Peyer's patch (tissue), 4 donors: ENCODE results near the gene PLEKHM3. TPM values are rescaled to one million over a fixed set of nuclear protein-coding genes. Genes with fewer than 3 reads are reported as not detected.

Experiments
- DNase-seq, 3 donors: peaks; one replicate each; pipeline ENCODE4 v3.0.0-alpha.2; 2017 to 2019
- H3K27ac ChIP-seq, 4 donors: fragments of 200-600 bp; sonication (generic); one replicate each; pipeline ENCODE4 v1.5.1; 2016 to 2019
- H3K27me3 ChIP-seq, 2 donors: fragments of 200-600 bp; sonication (generic); one replicate each; pipeline ENCODE4 v1.5.1; 2019
- H3K36me3 ChIP-seq, 3 donors: fragments of 200-600 bp; sonication (generic); one replicate each; pipeline ENCODE4 v1.5.1; 2016 to 2019
- H3K4me1 ChIP-seq, 4 donors: fragments of 200-600 bp; sonication (generic); one replicate each; pipeline ENCODE4 v1.5.1; 2016 to 2019
- H3K4me3 ChIP-seq, 4 donors: fragments of 200-600 bp; sonication (generic); 1 replicate in 3 of 4; 2 replicates in 1 of 4; pipeline ENCODE4 v1.5.1; 2016 to 2019; ENCODE audit warnings: mild to moderate bottlenecking in 1 of 4
- H3K9me3 ChIP-seq, 4 donors: fragments of 200-600 bp; sonication (generic); one replicate each; pipeline ENCODE4 v1.5.1; 2016 to 2019; ENCODE audit warnings: mild to moderate bottlenecking in 1 of 4
- POLR2A ChIP-seq, 2 donors: fragments of 450-650 bp; IDR thresholded peaks; one replicate each; pipeline ENCODE4 v1.5.1; 2017; ENCODE audit warnings: antibody characterized with exemption in 2 of 2, mild to moderate bottlenecking in 2 of 2, moderate library complexity in 2 of 2
- total RNA-seq, 4 donors: library from RNA; depleted of rRNA; stranded (reverse); fragments of >200 nt; gene quantifications; one replicate each; pipeline ENCODE4 v1.1.0, GENCODE V29; 2016
- TF ChIP-seq, protein P1 (sequence below), 6 experiments: fragments of 450-650 bp in 4 of 6; fragments of 200-600 bp in 2 of 6; sonication (generic) in 1 of 6; IDR thresholded peaks; one replicate each; pipeline ENCODE4 v1.5.1; 2017 to 2019; ENCODE audit warnings: antibody characterized with exemption in 6 of 6, mild to moderate bottlenecking in 3 of 6, moderate library complexity in 1 of 6

PLEKHM3 gene
- total RNA-seq, 4 donors from 2014 or later: 14.4 to 45.4 (median 22.7) TPM

DNA sequence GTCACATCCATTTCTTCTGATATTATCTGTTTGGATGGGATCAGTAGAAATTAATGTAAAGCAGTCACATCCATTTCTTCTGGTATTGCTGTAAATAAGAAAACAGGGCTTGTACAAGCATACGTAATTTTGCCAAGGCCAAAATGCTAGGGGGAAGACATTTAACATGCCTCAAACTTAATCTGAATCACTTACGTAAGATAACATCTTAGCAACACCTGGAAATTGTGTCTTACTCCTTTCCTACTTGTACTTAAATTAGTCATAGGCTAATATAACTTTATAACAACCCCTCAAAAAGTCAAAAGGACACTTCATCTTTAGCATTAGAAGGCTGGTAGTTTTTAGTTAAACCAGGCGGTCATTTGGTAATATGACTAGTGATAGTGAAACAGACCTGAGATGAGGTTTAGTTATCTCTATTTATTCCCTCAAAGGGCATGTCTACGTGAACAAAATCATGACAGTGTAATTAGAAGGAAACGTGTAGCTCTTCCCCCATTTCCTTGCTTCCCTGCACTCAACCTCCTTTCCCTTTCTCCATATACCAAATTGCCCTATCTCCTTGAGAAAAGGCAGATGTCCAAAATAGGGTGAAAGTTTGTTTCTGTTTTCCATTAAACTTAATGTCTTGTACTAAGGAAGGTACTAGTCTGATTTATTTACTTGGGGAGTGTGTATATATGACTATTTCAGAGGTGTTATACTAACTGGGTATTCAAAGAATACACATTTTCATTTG is 156.3 kb downstream of the PLEKHM3 start:
- Histone ChIP-seq H3K36me3 (no peaks in the 10 kb centered on the region), H3K27ac (no peak overlapping the region), H3K9me3 (no peaks in the 10 kb centered on the region), H3K4me3 (no peak overlapping the region), H3K27me3 (no peaks in the 10 kb centered on the region), H3K4me1 (no peaks in the 10 kb centered on the region)
- DNase-seq: no peak
- TF ChIP-seq POLR2A (IDR thresholded peaks at IDR 0.05): no peak
- TF ChIP-seq, protein P1, sequence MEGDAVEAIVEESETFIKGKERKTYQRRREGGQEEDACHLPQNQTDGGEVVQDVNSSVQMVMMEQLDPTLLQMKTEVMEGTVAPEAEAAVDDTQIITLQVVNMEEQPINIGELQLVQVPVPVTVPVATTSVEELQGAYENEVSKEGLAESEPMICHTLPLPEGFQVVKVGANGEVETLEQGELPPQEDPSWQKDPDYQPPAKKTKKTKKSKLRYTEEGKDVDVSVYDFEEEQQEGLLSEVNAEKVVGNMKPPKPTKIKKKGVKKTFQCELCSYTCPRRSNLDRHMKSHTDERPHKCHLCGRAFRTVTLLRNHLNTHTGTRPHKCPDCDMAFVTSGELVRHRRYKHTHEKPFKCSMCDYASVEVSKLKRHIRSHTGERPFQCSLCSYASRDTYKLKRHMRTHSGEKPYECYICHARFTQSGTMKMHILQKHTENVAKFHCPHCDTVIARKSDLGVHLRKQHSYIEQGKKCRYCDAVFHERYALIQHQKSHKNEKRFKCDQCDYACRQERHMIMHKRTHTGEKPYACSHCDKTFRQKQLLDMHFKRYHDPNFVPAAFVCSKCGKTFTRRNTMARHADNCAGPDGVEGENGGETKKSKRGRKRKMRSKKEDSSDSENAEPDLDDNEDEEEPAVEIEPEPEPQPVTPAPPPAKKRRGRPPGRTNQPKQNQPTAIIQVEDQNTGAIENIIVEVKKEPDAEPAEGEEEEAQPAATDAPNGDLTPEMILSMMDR (IDR thresholded peaks at IDR 0.05): no peak

DNA sequence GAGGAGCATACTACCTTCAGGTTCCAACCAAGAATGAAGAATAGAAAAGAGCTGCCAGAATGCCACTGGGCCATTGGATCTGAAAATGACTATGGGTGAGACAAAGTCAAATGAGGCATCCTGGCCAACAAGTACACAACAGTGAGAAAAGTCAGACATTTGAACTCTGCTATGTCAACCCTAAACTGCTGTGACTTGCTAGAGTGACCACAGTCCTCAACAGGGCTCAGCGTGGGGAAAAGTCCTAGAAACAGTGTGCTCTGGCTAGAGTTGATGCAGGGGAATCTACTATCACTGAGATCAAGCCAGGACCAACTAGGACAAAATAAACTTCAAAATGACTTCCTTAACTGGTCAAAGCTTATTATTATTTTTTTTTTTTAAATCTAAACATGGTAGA is 157.4 kb downstream of the PLEKHM3 start:
- Histone ChIP-seq H3K9me3 (no peaks in the 10 kb centered on the region), H3K27ac (no peak overlapping the region), H3K27me3 (no peaks in the 10 kb centered on the region), H3K36me3 (no peaks in the 10 kb centered on the region), H3K4me3 (no peak overlapping the region), H3K4me1 (no peaks in the 10 kb centered on the region)
- TF ChIP-seq POLR2A (IDR thresholded peaks at IDR 0.05): no peak
- TF ChIP-seq, protein P1 (IDR thresholded peaks at IDR 0.05): no peak
- no peak for DNase-seq

DNA sequence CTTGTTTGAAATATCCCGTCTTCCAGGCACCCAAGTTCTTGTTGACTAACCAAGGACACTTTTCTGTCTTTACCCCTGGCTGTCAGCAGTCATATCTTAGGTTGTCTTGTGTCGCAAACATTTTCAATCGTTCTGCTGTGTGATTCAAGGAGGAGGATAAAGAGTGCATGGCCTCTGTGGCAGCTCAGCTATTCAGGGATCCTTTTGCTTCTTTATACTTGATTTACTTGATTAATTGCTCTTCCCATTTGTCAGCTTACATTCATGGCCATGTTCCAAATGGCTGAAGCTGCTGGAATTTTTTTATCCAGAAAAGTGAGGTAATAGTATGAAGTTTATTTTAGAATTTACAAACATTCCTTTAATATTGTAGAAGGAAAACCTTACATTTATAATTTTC is 158.3 kb downstream of the PLEKHM3 start:
- Histone ChIP-seq H3K9me3 (no peaks in the 10 kb centered on the region), H3K27ac (no peak overlapping the region), H3K4me3 (no peak overlapping the region), H3K27me3 (no peaks in the 10 kb centered on the region), H3K36me3 (no peaks in the 10 kb centered on the region), H3K4me1 (no peaks in the 10 kb centered on the region)
- no peak for DNase-seq
- TF ChIP-seq, protein P1 (IDR thresholded peaks at IDR 0.05): no peak
- no peak for TF ChIP-seq POLR2A (IDR thresholded peaks at IDR 0.05)

DNA sequence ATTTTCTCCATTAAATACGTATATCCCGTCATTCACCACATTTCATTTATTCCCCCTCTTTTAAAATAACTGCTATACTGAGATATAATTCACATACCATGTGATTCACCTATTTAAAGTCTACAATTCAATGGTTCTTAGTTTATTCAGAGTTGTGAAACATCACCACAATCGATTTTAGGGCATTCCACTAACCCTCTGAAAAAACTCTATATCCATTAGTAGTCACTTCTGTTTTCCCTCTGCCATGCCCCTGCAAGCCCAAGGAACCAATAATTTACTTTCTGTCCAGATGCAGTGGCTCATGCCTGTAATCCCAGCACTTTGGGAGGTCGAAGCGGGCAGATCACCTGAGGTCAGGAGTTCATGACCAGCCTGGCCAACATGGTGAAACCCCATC is 160.1 kb downstream of the PLEKHM3 start:
- Histone ChIP-seq H3K9me3 (no peaks in the 10 kb centered on the region), H3K4me3 (no peak overlapping the region), H3K4me1 (no peaks in the 10 kb centered on the region), H3K27me3 (no peaks in the 10 kb centered on the region), H3K36me3 (no peaks in the 10 kb centered on the region), H3K27ac (no peak overlapping the region)
- DNase-seq: no peak
- TF ChIP-seq POLR2A (IDR thresholded peaks at IDR 0.05): no peak
- TF ChIP-seq, protein P1 (IDR thresholded peaks at IDR 0.05): no peak

DNA sequence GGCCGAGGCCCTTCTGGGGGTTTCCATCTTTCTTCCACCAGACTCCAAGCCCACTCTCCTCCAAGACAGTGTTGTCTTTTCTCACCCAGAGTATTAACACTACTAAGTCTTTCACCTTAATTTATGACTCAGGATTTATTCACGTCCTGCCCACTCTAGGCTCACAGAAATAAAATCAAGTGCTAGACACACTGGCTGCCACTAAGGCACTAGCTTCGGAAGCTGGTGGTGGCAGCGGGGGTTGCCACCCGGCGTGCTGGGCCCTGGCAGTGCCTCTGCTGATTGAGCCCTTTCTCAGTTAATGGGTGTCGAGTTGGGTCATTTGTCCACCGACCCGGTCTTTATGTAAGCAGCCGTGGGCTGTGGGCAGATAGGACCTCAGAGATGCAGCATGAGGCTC is 162.0 kb downstream of the PLEKHM3 start:
- H3K27ac ChIP-seq: no peak overlapping the region
- DNase-seq: no peak
- no peaks in the 10 kb centered on the region for H3K36me3 ChIP-seq
- TF ChIP-seq POLR2A (IDR thresholded peaks at IDR 0.05): no peak
- TF ChIP-seq, protein P1 (IDR thresholded peaks at IDR 0.05): no peak
- no peaks in the 10 kb centered on the region for H3K27me3 ChIP-seq
- no peaks in the 10 kb centered on the region for H3K4me1 ChIP-seq
- no peak overlapping the region for H3K4me3 ChIP-seq
- H3K9me3 ChIP-seq: no peaks in the 10 kb centered on the region
